Measurements from ENCODE around the gene FAM237B. TPM values are rescaled to one million over a fixed set of nuclear protein-coding genes. Genes with fewer than 3 reads are reported as not detected.

FAM237B gene
- total and polyA plus RNA-seq, 3 experiments from 2014 or later, result not detected

DNA sequence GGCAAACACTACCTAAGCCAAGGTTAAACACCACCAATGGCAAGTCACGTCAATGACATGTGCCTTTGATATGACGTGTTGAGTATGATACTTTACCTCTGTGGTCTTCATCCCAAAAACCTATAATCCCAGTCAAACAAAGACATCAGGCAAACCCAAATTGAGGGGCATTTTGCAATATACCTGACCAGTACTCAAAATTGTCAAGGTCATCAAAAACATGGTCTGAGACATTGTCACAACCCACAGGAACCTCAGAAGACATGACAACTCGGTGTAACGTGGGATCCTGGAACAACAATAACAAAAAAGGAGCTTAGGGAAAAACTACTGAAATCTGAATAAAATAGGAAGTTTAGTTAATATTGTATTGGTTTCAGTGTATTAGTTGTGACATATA, 7.2 kb downstream of the FAM237B start:
- Mint-ChIP-seq H3K27me3 (peaks cover 11 to 38% of the 10 kb centered on the region in 2 donors), H3K36me3 (no peaks in the 10 kb centered on the region), H3K27ac (no peak overlapping the region), H3K9me3 (no peaks in the 10 kb centered on the region), H3K4me1 (no peaks in the 10 kb centered on the region), H3K4me3 (no peak overlapping the region)
- Histone ChIP-seq H3K27ac (ENCODE audit: low read depth, low read length) (no peak overlapping the region), H3K9me3 (ENCODE audit: low read length) (no peaks in the 10 kb centered on the region), H3K4me1 (ENCODE audit: insufficient read depth, low read length) (no peaks in the 10 kb centered on the region), H3K36me3 (ENCODE audit: insufficient read depth, low read length) (no peaks in the 10 kb centered on the region), H3K27me3 (ENCODE audit: insufficient read depth, low read length, poor library complexity, severe bottlenecking) (no peaks in the 10 kb centered on the region), H3K4me3 (ENCODE audit: low read length) (no peak overlapping the region)
- no peak for DNase-seq
- CTCF ChIA-PET, result no interaction called here
- POLR2A ChIA-PET, result no interaction called here

- no peaks in the 10 kb centered on the region for H3K27me3 ChIP-seq (ENCODE audit: insufficient read depth, low read length, poor library complexity, severe bottlenecking)
- H3K9me3 ChIP-seq (ENCODE audit: low read length), result no peaks in the 10 kb centered on the region
- H3K4me3 ChIP-seq (ENCODE audit: low read length), result no peak overlapping the region
- Mint-ChIP-seq H3K27ac (no peak overlapping the region), H3K27me3 (peaks cover 9 to 31% of the 10 kb centered on the region in 2 donors), H3K36me3 (no peaks in the 10 kb centered on the region), H3K4me1 (no peaks in the 10 kb centered on the region), H3K9me3 (no peaks in the 10 kb centered on the region), H3K4me3 (no peak overlapping the region)
- POLR2A ChIA-PET, result no interaction called here
- CTCF ChIA-PET, result interaction anchor here (2.3 kb wide), 1 partner anchor 115 kb away, joined by 10 read pairs; no protein-coding TSS in a partner anchor
- no peak overlapping the region for H3K27ac ChIP-seq (ENCODE audit: low read depth, low read length)
- DNase-seq, result no peak
- no peaks in the 10 kb centered on the region for H3K36me3 ChIP-seq (ENCODE audit: insufficient read depth, low read length)
- no peaks in the 10 kb centered on the region for H3K4me1 ChIP-seq (ENCODE audit: insufficient read depth, low read length)
Observed at GRCh38 chr7:90312745-90313144, 8.4 kb downstream of the FAM237B start.

DNA sequence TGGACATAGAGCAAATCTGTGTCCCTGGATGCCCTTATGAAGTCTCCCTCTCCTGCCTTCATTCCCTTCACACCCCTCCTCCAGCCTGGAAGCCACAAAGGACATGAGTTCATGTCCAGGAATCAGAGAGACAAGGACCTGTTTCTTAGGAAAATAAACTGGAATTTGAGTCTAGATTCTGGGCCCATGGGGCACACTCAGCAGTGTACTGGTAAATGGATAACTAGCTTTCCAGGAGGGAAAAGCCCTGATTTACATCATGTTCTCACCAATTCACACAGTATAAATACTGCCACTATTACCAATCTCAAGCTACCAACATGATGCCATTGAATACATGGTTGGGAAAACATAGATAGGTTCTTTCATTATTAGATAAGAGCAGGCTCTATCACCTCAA, 9.9 kb downstream of the FAM237B start:
- H3K27me3 Mint-ChIP-seq, result peaks cover 9 to 20% of the 10 kb centered on the region in 2 donors
- Histone ChIP-seq H3K4me1 (ENCODE audit: insufficient read depth, low read length) (no peaks in the 10 kb centered on the region), H3K27me3 (ENCODE audit: insufficient read depth, low read length, poor library complexity, severe bottlenecking) (no peaks in the 10 kb centered on the region), H3K36me3 (ENCODE audit: insufficient read depth, low read length) (no peaks in the 10 kb centered on the region), H3K27ac (ENCODE audit: low read depth, low read length) (no peak overlapping the region), H3K9me3 (ENCODE audit: low read length) (no peaks in the 10 kb centered on the region), H3K4me3 (ENCODE audit: low read length) (no peak overlapping the region)
- no peaks in the 10 kb centered on the region for H3K9me3 Mint-ChIP-seq
- ChIA-PET POLR2A (no interaction called here), CTCF (interaction anchor here (2.3 kb wide), 1 partner anchor 116 kb away, joined by 10 read pairs; no protein-coding TSS in a partner anchor)
- H3K27ac Mint-ChIP-seq, result no peak overlapping the region
- no peaks in the 10 kb centered on the region for H3K4me1 Mint-ChIP-seq
- no peak overlapping the region for H3K4me3 Mint-ChIP-seq
- H3K36me3 Mint-ChIP-seq, result no peaks in the 10 kb centered on the region
- no peak for DNase-seq

DNA sequence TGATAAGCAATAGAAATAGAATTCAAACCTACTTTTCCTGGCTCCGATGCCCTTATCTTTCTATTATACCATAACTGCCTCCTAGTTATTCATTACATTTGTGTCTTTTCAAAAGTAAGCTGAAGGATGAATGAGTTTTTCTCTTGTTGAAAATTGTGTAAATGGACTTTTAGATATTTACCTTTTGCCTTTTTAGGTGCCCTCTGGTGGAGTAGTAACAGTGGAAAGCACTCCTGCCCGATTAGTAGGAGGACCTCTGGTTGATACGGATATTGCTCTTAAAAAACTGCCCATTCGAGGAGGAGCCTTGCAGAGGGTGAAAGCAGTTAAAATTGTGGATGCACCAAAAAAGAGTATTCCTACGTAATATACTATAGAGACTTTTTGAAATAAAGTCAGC, 11.2 kb downstream of the FAM237B start:
- Histone ChIP-seq H3K36me3 (ENCODE audit: insufficient read depth, low read length) (no peaks in the 10 kb centered on the region), H3K27me3 (ENCODE audit: insufficient read depth, low read length, poor library complexity, severe bottlenecking) (no peaks in the 10 kb centered on the region), H3K4me1 (ENCODE audit: insufficient read depth, low read length) (no peaks in the 10 kb centered on the region), H3K4me3 (ENCODE audit: low read length) (no peak overlapping the region), H3K27ac (ENCODE audit: low read depth, low read length) (no peak overlapping the region), H3K9me3 (ENCODE audit: low read length) (no peaks in the 10 kb centered on the region)
- Mint-ChIP-seq H3K27ac (no peak overlapping the region), H3K4me3 (no peak overlapping the region), H3K4me1 (no peaks in the 10 kb centered on the region), H3K27me3 (peaks cover 5 to 11% of the 10 kb centered on the region in 2 donors), H3K9me3 (no peaks in the 10 kb centered on the region), H3K36me3 (no peaks in the 10 kb centered on the region)
- DNase-seq, result no peak
- CTCF ChIA-PET, result no interaction called here
- POLR2A ChIA-PET, result no interaction called here

- H3K9me3 ChIP-seq (ENCODE audit: low read length), result no peaks in the 10 kb centered on the region
- POLR2A ChIA-PET, result no interaction called here
- no peaks in the 10 kb centered on the region for H3K36me3 Mint-ChIP-seq
- no peak overlapping the region for H3K4me3 Mint-ChIP-seq
- no peaks in the 10 kb centered on the region for H3K4me1 Mint-ChIP-seq
- H3K27me3 ChIP-seq (ENCODE audit: insufficient read depth, low read length, poor library complexity, severe bottlenecking), result no peaks in the 10 kb centered on the region
- DNase-seq, result no peak
- no peaks in the 10 kb centered on the region for H3K9me3 Mint-ChIP-seq
- H3K4me1 ChIP-seq (ENCODE audit: insufficient read depth, low read length), result no peaks in the 10 kb centered on the region
- no peak overlapping the region for H3K27ac Mint-ChIP-seq
- H3K27ac ChIP-seq (ENCODE audit: low read depth, low read length), result no peak overlapping the region
- H3K36me3 ChIP-seq (ENCODE audit: insufficient read depth, low read length), result no peaks in the 10 kb centered on the region
- CTCF ChIA-PET, result no interaction called here
- peaks cover 0 to 9% of the 10 kb centered on the region in 2 donors for H3K27me3 Mint-ChIP-seq
- no peak overlapping the region for H3K4me3 ChIP-seq (ENCODE audit: low read length)
Observed at GRCh38 chr7:90303241-90303640, 17.9 kb downstream of the FAM237B start.

- no peak overlapping the region for H3K27ac ChIP-seq (ENCODE audit: low read depth, low read length)
- H3K4me1 ChIP-seq (ENCODE audit: insufficient read depth, low read length), result no peaks in the 10 kb centered on the region
- POLR2A ChIA-PET, result no interaction called here
- Mint-ChIP-seq H3K27me3 (peaks cover 12% of the 10 kb centered on the region in 2 donors), H3K27ac (no peak overlapping the region), H3K36me3 (no peaks in the 10 kb centered on the region), H3K4me3 (no peak overlapping the region), H3K4me1 (no peaks in the 10 kb centered on the region), H3K9me3 (peaks cover 0 to 3% (median 0%) of the 10 kb centered on the region in 5 donors)
- no peaks in the 10 kb centered on the region for H3K27me3 ChIP-seq (ENCODE audit: insufficient read depth, low read length, poor library complexity, severe bottlenecking)
- DNase-seq, result no peak
- H3K9me3 ChIP-seq (ENCODE audit: low read length), result no peaks in the 10 kb centered on the region
- no peak overlapping the region for H3K4me3 ChIP-seq (ENCODE audit: low read length)
- CTCF ChIA-PET, result interaction anchor here (1.2 kb wide), 1 partner anchor 144 kb away, joined by 3 read pairs; the partner anchor contains the start of gene STEAP1
- no peaks in the 10 kb centered on the region for H3K36me3 ChIP-seq (ENCODE audit: insufficient read depth, low read length)
Observed at GRCh38 chr7:90298145-90299038, 22.7 kb downstream of the FAM237B start.

DNA sequence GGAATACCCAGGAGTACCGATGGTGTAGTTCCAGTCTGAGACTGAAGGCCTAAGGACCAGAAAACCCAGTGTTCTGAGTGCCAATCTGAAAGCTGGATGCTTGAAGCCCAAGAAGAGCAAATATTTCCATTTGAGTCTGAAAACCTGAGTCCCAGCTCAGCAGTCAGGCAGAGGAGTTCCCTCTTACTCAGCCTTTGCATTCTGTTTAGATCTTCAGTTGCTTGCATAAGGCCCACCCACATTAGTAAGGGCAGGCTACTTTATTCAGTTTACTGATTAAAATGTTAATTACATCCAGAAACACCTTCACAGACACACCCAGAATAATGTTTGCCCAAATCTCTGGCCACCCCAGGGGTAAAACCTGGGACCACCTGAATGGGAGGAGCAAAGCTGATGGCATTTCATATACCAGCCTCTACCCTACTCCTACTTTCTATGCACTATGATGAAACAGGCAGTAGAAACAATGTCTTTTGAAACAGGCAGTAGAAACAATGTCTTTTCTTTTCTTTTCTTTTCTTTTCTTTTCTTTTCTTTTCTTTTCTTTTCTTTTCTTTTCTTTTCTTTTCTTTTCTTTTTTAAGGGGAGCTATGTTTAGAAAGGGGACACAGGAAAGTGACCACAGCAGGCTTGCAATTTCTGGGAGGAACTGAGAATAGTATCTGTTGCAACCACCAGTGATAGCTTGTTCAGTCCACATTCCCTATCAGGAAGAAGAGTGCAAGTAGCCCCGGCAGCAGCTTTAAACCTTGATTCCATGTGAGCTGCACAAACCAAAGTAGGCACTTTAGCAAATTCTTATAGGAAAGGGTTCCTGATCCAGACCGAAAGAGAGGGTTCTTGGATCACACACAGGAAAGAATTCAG, 30.6 kb downstream of the FAM237B start:
- Histone ChIP-seq H3K4me3 (ENCODE audit: low read length) (no peak overlapping the region), H3K36me3 (ENCODE audit: insufficient read depth, low read length) (no peaks in the 10 kb centered on the region), H3K4me1 (ENCODE audit: insufficient read depth, low read length) (no peaks in the 10 kb centered on the region), H3K27me3 (ENCODE audit: insufficient read depth, low read length, poor library complexity, severe bottlenecking) (no peaks in the 10 kb centered on the region), H3K27ac (ENCODE audit: low read depth, low read length) (no peak overlapping the region), H3K9me3 (ENCODE audit: low read length) (no peaks in the 10 kb centered on the region)
- no peaks in the 10 kb centered on the region for H3K36me3 Mint-ChIP-seq
- H3K27me3 Mint-ChIP-seq, result peaks cover 2 to 5% of the 10 kb centered on the region in 2 donors
- peaks cover 0 to 3% (median 3%) of the 10 kb centered on the region in 3 donors for H3K4me1 Mint-ChIP-seq
- H3K27ac Mint-ChIP-seq, result no peak overlapping the region
- DNase-seq, result no peak
- peaks cover 0 to 13% (median 0%) of the 10 kb centered on the region in 5 donors for H3K9me3 Mint-ChIP-seq
- H3K4me3 Mint-ChIP-seq, result no peak overlapping the region
- ChIA-PET CTCF (no interaction called here), POLR2A (no interaction called here)

DNA sequence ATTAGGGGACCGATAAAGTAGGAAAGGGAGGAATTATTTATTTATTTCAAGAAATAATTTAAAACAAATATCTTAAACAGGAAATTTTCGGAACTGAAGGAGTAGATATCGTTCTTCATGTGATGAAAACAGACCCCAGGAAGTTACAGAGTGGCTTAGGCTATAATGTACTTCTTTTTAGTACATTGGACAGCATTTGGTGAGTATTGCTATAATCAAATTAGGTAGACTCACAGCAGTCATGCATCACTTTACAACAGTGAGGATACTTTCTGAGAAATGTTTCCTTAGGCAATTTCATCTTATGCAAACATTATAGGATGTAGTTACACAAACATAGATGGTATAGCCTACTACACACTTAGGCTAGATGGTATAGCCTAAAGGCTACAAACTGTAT, 33.0 kb downstream of the FAM237B start:
- Mint-ChIP-seq H3K9me3 (peaks cover 0 to 8% (median 0%) of the 10 kb centered on the region in 5 donors), H3K27ac (no peak overlapping the region), H3K4me3 (no peak overlapping the region), H3K4me1 (peaks cover 0 to 7% (median 5%) of the 10 kb centered on the region in 3 donors), H3K27me3 (peaks cover 0 to 3% of the 10 kb centered on the region in 2 donors), H3K36me3 (no peaks in the 10 kb centered on the region)
- POLR2A ChIA-PET, result no interaction called here
- no peaks in the 10 kb centered on the region for H3K4me1 ChIP-seq (ENCODE audit: insufficient read depth, low read length)
- H3K36me3 ChIP-seq (ENCODE audit: insufficient read depth, low read length), result no peaks in the 10 kb centered on the region
- CTCF ChIA-PET, result no interaction called here
- no peaks in the 10 kb centered on the region for H3K27me3 ChIP-seq (ENCODE audit: insufficient read depth, low read length, poor library complexity, severe bottlenecking)
- no peak for DNase-seq
- no peak overlapping the region for H3K27ac ChIP-seq (ENCODE audit: low read depth, low read length)
- H3K4me3 ChIP-seq (ENCODE audit: low read length), result no peak overlapping the region
- H3K9me3 ChIP-seq (ENCODE audit: low read length), result no peaks in the 10 kb centered on the region

Measured in CD8-positive, alpha-beta memory T cell (primary cell).